NCI-H460 (cell line): ENCODE data around the gene LSM8. TPM values are rescaled to one million over a fixed set of nuclear protein-coding genes. Genes with fewer than 3 reads are reported as not detected.
A peak's percentile ranks its signal among the peaks of the same experiment; 100 is the strongest.
"Not testable (repeated sequence)": the region's sequence is repeated elsewhere in the genome, so short reads cannot be mapped to it uniquely, and the experiment has no call there.

ENCODE experiments used
- DNase-seq: peaks from one replicate; pipeline ENCODE4 v3.0.0-alpha.2; 2016; ENCODE audit warnings: low read depth; ENCODE audit errors: extremely low read depth
- total RNA-seq: library from RNA; depleted of rRNA; stranded (reverse); fragments of >200 nt; shearing (Covaris generic); gene quantifications from 2 replicates; pipeline ENCODE4 v1.2.3, GENCODE V29; 2014; rRNA removed

The LSM8 gene
- total RNA-seq, 1 experiment from 2014 or later = 144 TPM

GRCh38 chr7:118195837-118196474 is 12.0 kb downstream of the LSM8 start:
- DNase-seq = peak; percentile 60

GRCh38 chr7:118202061-118202460 is 18.1 kb downstream of the LSM8 start:
- DNase-seq = no peak

- peak; percentile 58 for DNase-seq
Observed at GRCh38 chr7:118214051-118214832, 30.3 kb downstream of the LSM8 start.

- DNase-seq = no peak
Observed at GRCh38 chr7:118214833-118215182, 30.8 kb downstream of the LSM8 start.

GRCh38 chr7:118217210-118217619 is 33.3 kb downstream of the LSM8 start:
- DNase-seq = no peak

GRCh38 chr7:118218413-118219156 is 34.6 kb downstream of the LSM8 start:
- peak; percentile 30 for DNase-seq

- no peak for DNase-seq
Observed at GRCh38 chr7:118219157-118219512, 35.2 kb downstream of the LSM8 start.

- DNase-seq = no peak
Observed at GRCh38 chr7:118220583-118220982, 36.6 kb downstream of the LSM8 start.

- no peak for DNase-seq
Observed at GRCh38 chr7:118222591-118222990, 38.6 kb downstream of the LSM8 start.

GRCh38 chr7:118224521-118224920 is 40.6 kb downstream of the LSM8 start, which contains the start of gene ANKRD7:
ANKRD7 (plus strand) TSS chr7:118224704; CDS start chr7:118224831, 127 bp downstream.
- DNase-seq = no peak

GRCh38 chr7:118232837-118233236 is 48.9 kb downstream of the LSM8 start:
- DNase-seq = no peak

- DNase-seq = no peak
Observed at GRCh38 chr7:118233799-118234198, 49.8 kb downstream of the LSM8 start.

GRCh38 chr7:118239014-118239413 is 55.0 kb downstream of the LSM8 start:
- DNase-seq = no peak

- not testable (repeated sequence) for DNase-seq
Observed at GRCh38 chr7:118240320-118240719, 56.4 kb downstream of the LSM8 start.

Other genes starting within 250 kb of the LSM8 start
- 0.64 and 0.66 TPM in 2 replicates for gene ANKRD7, start 40.5 kb downstream of the LSM8 start, total RNA-seq